ENCODE measurements around the gene PTPN11. TPM values are rescaled to one million over a fixed set of nuclear protein-coding genes. Genes with fewer than 3 reads are reported as not detected.

PTPN11 gene
- total RNA-seq, 1 donor = 158 TPM

DNA sequence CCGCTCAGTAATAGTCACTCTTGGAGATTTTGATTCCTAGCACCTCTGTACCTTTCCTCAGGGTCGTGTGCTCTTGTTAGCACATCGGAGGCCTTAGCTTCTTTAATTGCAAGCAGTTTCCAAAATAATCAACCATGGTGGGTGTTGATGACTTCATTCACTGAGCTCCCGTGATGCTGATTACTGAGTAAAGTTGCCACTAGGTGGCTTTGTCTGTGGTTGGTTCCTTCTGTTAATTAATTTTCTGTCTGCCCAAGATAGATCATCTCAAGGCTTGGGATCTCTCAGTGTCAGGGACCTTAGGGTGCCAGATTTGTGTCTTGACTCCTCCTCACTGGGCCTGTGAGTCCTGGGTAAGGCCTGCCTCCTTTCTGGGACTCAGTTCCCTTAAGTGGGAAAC, 54.3 kb downstream of the PTPN11 start:
- DNase-seq (ENCODE audit: low read depth) = peak; percentile 5
- no peak overlapping the region for H3K4me3 ChIP-seq (ENCODE audit: low read depth, low read length)
- TF ChIP-seq, protein P1, sequence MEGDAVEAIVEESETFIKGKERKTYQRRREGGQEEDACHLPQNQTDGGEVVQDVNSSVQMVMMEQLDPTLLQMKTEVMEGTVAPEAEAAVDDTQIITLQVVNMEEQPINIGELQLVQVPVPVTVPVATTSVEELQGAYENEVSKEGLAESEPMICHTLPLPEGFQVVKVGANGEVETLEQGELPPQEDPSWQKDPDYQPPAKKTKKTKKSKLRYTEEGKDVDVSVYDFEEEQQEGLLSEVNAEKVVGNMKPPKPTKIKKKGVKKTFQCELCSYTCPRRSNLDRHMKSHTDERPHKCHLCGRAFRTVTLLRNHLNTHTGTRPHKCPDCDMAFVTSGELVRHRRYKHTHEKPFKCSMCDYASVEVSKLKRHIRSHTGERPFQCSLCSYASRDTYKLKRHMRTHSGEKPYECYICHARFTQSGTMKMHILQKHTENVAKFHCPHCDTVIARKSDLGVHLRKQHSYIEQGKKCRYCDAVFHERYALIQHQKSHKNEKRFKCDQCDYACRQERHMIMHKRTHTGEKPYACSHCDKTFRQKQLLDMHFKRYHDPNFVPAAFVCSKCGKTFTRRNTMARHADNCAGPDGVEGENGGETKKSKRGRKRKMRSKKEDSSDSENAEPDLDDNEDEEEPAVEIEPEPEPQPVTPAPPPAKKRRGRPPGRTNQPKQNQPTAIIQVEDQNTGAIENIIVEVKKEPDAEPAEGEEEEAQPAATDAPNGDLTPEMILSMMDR (IDR thresholded peaks at IDR 0.05; ENCODE audit: insufficient read depth, low read depth, low read length) = peak; percentile 18

DNA sequence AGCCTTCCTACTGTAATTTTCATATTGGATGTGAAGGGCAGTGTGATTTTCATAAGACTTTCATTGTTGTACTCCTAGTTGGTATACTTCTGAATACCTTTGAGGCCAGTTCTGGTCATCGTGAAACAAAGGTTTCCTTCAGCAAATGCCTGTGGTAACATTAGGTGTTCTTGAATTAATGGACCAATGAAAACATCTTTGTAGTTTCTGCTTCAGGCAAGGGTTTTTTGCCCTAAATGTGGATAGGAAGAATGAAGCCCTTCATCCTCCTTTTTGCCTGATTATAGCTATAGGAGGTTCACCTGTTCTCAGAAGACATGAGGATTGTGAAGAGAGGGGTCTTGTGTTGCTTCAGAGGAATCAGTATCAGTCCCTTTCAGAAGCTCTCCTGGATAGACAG, 60.7 kb downstream of the PTPN11 start:
- no peak for DNase-seq (ENCODE audit: low read depth)

DNA sequence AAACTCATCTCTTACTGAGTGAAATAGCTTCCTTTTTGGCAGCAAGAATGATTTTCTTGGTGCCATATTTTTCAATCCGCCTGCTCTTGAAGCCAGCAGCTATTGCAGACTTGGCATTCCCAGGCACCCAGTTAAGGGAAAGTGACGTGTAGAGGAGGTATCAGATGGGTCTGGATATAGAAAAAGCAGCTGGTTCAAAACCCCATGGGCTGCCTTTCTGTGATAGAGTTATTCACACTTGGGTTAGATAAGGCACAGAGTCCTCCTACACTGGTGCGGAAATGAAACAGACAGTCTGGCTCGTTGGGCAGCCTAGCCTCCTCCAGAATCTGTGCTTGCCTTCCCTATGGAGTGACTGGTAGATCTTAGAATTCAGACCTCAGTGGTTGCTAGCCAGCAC, 62.2 kb downstream of the PTPN11 start:
- TF ChIP-seq, protein P1 (IDR thresholded peaks at IDR 0.05; ENCODE audit: insufficient read depth, low read depth, low read length) = no peak
- no peak overlapping the region for H3K4me3 ChIP-seq (ENCODE audit: low read depth, low read length)
- DNase-seq (ENCODE audit: low read depth) = no peak

More for the DNA sequence above, 60.7 kb downstream of the PTPN11 start:
- TF ChIP-seq, protein P1 (IDR thresholded peaks at IDR 0.05; ENCODE audit: insufficient read depth, low read depth, low read length) = no peak
- no peak overlapping the region for H3K4me3 ChIP-seq (ENCODE audit: low read depth, low read length)

DNA sequence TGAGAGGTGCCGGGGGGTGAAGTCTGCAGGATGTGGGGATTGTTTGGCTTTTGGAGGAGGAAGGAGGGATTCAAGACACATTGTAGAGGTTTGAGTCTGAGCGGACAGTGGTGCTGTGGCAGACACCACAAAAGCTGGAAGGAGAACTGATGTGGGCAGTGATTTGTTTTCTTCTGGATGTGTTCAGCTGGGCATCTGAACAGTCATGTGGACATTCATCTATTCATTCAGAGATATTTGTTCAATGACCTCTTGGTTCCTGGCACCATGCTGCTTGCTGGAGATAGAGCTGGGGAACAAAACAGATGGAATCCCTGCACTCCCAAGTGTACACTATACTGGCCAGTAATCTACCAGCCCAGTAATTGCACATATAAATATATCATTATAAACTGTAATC, 64.0 kb downstream of the PTPN11 start:
- TF ChIP-seq, protein P1 (IDR thresholded peaks at IDR 0.05; ENCODE audit: insufficient read depth, low read depth, low read length) = no peak
- no peak overlapping the region for H3K4me3 ChIP-seq (ENCODE audit: low read depth, low read length)
- DNase-seq (ENCODE audit: low read depth) = no peak

DNA sequence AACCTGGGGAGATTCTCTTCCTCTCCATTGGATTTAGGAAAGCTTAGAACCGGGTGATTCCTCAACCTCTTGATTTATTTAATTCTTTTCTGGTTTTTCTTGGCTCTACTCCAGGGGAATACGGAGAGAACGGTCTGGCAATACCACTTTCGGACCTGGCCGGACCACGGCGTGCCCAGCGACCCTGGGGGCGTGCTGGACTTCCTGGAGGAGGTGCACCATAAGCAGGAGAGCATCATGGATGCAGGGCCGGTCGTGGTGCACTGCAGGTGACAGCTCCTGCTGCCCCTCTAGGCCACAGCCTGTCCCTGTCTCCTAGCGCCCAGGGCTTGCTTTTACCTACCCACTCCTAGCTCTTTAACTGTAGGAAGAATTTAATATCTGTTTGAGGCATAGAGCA, 67.6 kb downstream of the PTPN11 start:
- no peak overlapping the region for H3K4me3 ChIP-seq (ENCODE audit: low read depth, low read length)
- no peak for DNase-seq (ENCODE audit: low read depth)
- TF ChIP-seq, protein P1 (IDR thresholded peaks at IDR 0.05; ENCODE audit: insufficient read depth, low read depth, low read length) = no peak

DNA sequence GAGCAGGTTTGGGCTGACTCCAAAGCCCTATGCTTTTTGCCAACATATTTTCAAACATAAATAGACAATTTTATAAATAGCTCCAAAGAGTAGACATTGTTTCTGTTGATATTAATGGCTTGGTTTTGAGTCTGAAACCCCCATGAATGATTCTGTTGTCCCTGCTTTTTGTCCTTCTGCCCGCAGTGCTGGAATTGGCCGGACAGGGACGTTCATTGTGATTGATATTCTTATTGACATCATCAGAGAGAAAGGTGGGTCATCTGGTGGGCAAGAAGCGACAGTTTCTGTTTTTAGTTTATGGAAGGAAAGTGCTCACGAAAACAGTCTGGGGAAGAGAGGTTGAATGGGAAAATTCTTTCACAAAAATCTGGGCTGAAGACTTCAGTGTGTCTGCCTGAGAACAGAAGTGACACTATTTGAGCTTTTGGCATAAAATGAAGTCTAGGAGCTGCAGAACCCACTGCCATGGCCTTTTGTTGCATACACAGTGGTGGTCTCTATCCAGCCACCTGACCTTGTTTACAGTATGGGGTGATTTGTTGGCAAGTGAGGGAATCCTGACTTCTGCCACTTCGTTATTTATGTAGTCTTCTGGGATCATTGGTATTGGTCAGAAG, 69.6 kb downstream of the PTPN11 start:
- TF ChIP-seq, protein P1 (IDR thresholded peaks at IDR 0.05; ENCODE audit: insufficient read depth, low read depth, low read length) = no peak
- DNase-seq (ENCODE audit: low read depth) = no peak
- no peak overlapping the region for H3K4me3 ChIP-seq (ENCODE audit: low read depth, low read length)

DNA sequence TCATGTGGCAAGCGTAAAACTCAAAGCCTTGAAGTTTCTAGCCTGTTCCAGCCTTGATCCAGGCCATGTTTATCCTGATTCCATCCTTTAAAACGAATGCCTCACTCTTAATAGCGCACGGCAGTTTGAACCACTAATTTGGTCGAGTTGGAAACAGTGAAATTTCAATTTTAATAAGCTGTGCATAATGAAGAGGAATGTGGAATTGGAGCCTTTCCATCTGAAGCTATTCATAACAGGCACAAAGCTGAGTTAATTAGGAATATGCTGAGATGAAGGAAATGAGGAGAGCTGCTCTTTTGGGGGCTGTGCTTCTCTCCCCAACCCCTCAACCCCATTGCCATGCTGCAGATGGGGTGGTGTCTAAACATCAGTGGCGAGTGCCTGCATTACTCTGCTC, 70.7 kb downstream of the PTPN11 start:
- TF ChIP-seq, protein P1 (IDR thresholded peaks at IDR 0.05; ENCODE audit: insufficient read depth, low read depth, low read length) = no peak
- H3K4me3 ChIP-seq (ENCODE audit: low read depth, low read length) = no peak overlapping the region
- DNase-seq (ENCODE audit: low read depth) = no peak

Measured in fibroblast of villous mesenchyme (primary cell).